ENCODE data around the gene NAA10. TPM values are rescaled to one million over a fixed set of nuclear protein-coding genes. Genes with fewer than 3 reads are reported as not detected.
A peak's percentile ranks its signal among the peaks of the same experiment; 100 is the strongest.

NAA10 gene
- total and polyA plus RNA-seq, 2 of the 13 experiments (the other 11 are each of a cell fraction or from before 2014, with no cell fraction given): 49.2 to 51.7 TPM

DNA sequence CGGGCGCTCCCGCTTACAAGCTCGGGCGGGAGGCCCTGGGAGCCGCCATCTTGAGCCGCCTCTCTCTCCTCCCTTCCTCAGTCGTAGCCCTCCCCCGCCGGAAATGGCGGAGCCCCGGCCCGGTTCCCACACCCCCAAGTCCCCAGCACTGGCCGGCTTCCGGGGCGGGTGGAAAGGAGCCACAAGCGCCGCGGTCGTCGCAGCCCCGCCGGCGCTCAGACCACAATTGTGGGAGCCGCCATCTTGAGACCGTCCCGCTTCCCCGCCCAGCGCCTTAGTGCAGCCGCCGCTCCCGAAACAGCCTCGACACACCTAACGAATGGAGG is 36.2 kb upstream of the NAA10 start (continued):
- peak; percentile 56 for TF ChIP-seq ELF1 (CRISPR knock-in tag; IDR thresholded peaks at IDR 0.05)
- TF ChIP-seq, protein P1, sequence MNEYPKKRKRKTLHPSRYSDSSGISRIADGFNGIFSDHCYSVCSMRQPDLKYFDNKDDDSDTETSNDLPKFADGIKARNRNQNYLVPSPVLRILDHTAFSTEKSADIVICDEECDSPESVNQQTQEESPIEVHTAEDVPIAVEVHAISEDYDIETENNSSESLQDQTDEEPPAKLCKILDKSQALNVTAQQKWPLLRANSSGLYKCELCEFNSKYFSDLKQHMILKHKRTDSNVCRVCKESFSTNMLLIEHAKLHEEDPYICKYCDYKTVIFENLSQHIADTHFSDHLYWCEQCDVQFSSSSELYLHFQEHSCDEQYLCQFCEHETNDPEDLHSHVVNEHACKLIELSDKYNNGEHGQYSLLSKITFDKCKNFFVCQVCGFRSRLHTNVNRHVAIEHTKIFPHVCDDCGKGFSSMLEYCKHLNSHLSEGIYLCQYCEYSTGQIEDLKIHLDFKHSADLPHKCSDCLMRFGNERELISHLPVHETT (CRISPR knock-in tag; conservative IDR thresholded peaks at IDR 0.05): peak; percentile 83; the same call in 1 of the 2 replicates
- TF ChIP-seq HNRNPLL (IDR thresholded peaks at IDR 0.05; ENCODE audit: low read depth, low read length, poor library complexity, severe bottlenecking): peak; percentile 32
- TF ChIP-seq ZNF780A (CRISPR knock-in tag; IDR thresholded peaks at IDR 0.05): no peak
- TF ChIP-seq, protein P2, sequence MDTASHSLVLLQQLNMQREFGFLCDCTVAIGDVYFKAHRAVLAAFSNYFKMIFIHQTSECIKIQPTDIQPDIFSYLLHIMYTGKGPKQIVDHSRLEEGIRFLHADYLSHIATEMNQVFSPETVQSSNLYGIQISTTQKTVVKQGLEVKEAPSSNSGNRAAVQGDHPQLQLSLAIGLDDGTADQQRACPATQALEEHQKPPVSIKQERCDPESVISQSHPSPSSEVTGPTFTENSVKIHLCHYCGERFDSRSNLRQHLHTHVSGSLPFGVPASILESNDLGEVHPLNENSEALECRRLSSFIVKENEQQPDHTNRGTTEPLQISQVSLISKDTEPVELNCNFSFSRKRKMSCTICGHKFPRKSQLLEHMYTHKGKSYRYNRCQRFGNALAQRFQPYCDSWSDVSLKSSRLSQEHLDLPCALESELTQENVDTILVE (CRISPR knock-in tag; IDR thresholded peaks at IDR 0.05): peak; percentile 68
- no peak for TF ChIP-seq MIER3 (CRISPR knock-in tag; IDR thresholded peaks at IDR 0.05; ENCODE audit: borderline replicate concordance)
- TF ChIP-seq, protein P3, sequence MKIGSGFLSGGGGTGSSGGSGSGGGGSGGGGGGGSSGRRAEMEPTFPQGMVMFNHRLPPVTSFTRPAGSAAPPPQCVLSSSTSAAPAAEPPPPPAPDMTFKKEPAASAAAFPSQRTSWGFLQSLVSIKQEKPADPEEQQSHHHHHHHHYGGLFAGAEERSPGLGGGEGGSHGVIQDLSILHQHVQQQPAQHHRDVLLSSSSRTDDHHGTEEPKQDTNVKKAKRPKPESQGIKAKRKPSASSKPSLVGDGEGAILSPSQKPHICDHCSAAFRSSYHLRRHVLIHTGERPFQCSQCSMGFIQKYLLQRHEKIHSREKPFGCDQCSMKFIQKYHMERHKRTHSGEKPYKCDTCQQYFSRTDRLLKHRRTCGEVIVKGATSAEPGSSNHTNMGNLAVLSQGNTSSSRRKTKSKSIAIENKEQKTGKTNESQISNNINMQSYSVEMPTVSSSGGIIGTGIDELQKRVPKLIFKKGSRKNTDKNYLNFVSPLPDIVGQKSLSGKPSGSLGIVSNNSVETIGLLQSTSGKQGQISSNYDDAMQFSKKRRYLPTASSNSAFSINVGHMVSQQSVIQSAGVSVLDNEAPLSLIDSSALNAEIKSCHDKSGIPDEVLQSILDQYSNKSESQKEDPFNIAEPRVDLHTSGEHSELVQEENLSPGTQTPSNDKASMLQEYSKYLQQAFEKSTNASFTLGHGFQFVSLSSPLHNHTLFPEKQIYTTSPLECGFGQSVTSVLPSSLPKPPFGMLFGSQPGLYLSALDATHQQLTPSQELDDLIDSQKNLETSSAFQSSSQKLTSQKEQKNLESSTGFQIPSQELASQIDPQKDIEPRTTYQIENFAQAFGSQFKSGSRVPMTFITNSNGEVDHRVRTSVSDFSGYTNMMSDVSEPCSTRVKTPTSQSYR (CRISPR knock-in tag; IDR thresholded peaks at IDR 0.05; ENCODE audit: borderline replicate concordance): peak; percentile 38; the same call in 1 of the 2 replicates
- TF ChIP-seq ZNF660 (CRISPR knock-in tag; IDR thresholded peaks at IDR 0.05; ENCODE audit: borderline replicate concordance, low read depth): no peak
- TF ChIP-seq DMAP1 (CRISPR knock-in tag; IDR thresholded peaks at IDR 0.05): peak; percentile 44; the same call in 1 of the 2 replicates
- TF ChIP-seq, protein P4, sequence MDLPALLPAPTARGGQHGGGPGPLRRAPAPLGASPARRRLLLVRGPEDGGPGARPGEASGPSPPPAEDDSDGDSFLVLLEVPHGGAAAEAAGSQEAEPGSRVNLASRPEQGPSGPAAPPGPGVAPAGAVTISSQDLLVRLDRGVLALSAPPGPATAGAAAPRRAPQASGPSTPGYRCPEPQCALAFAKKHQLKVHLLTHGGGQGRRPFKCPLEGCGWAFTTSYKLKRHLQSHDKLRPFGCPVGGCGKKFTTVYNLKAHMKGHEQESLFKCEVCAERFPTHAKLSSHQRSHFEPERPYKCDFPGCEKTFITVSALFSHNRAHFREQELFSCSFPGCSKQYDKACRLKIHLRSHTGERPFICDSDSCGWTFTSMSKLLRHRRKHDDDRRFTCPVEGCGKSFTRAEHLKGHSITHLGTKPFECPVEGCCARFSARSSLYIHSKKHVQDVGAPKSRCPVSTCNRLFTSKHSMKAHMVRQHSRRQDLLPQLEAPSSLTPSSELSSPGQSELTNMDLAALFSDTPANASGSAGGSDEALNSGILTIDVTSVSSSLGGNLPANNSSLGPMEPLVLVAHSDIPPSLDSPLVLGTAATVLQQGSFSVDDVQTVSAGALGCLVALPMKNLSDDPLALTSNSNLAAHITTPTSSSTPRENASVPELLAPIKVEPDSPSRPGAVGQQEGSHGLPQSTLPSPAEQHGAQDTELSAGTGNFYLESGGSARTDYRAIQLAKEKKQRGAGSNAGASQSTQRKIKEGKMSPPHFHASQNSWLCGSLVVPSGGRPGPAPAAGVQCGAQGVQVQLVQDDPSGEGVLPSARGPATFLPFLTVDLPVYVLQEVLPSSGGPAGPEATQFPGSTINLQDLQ (CRISPR knock-in tag; IDR thresholded peaks at IDR 0.05): no peak
- TF ChIP-seq, protein P5, sequence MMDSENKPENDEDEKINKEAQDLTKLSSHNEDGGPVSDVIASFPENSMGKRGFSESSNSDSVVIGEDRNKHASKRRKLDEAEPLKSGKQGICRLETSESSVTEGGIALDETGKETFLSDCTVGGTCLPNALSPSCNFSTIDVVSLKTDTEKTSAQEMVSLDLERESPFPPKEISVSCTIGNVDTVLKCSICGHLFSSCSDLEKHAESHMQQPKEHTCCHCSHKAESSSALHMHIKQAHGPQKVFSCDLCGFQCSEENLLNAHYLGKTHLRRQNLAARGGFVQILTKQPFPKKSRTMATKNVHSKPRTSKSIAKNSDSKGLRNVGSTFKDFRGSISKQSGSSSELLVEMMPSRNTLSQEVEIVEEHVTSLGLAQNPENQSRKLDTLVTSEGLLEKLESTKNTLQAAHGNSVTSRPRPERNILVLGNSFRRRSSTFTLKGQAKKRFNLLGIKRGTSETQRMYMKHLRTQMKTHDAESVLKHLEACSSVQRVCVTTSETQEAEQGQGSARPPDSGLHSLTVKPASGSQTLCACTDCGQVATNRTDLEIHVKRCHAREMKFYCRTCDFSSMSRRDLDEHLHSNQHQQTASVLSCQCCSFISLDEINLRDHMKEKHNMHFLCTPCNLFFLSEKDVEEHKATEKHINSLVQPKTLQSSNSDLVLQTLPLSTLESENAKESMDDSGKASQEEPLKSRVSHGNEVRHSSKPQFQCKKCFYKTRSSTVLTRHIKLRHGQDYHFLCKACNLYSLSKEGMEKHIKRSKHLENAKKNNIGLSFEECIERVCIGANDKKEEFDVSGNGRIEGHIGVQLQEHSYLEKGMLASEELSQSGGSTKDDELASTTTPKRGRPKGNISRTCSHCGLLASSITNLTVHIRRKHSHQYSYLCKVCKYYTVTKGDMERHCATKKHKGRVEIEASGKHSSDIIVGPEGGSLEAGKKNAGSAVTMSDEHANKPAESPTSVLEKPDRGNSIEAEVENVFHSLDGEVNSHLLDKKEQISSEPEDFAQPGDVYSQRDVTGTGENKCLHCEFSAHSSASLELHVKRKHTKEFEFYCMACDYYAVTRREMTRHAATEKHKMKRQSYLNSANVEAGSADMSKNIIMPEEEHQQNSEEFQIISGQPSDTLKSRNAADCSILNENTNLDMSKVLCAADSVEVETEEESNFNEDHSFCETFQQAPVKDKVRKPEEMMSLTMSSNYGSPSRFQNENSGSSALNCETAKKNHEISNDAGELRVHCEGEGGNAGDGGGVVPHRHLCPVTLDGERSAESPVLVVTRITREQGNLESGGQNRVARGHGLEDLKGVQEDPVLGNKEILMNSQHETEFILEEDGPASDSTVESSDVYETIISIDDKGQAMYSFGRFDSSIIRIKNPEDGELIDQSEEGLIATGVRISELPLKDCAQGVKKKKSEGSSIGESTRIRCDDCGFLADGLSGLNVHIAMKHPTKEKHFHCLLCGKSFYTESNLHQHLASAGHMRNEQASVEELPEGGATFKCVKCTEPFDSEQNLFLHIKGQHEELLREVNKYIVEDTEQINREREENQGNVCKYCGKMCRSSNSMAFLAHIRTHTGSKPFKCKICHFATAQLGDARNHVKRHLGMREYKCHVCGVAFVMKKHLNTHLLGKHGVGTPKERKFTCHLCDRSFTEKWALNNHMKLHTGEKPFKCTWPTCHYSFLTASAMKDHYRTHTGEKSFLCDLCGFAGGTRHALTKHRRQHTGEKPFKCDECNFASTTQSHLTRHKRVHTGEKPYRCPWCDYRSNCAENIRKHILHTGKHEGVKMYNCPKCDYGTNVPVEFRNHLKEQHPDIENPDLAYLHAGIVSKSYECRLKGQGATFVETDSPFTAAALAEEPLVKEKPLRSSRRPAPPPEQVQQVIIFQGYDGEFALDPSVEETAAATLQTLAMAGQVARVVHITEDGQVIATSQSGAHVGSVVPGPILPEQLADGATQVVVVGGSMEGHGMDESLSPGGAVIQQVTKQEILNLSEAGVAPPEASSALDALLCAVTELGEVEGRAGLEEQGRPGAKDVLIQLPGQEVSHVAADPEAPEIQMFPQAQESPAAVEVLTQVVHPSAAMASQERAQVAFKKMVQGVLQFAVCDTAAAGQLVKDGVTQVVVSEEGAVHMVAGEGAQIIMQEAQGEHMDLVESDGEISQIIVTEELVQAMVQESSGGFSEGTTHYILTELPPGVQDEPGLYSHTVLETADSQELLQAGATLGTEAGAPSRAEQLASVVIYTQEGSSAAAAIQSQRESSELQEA (CRISPR knock-in tag; IDR thresholded peaks at IDR 0.05; ENCODE audit: not compliant biosample characterization): no peak
